H1 (cell line): ENCODE measurements around the gene DOCK6. TPM values are rescaled to one million over a fixed set of nuclear protein-coding genes. Genes with fewer than 3 reads are reported as not detected.

ENCODE experiments used
- CTCF ChIA-PET: fragments of 300-600 bp; sonication (Branson Sonifier 250); formaldehyde crosslinking; loops from one replicate; lab custom pipeline; 2021; ENCODE audit not compliant: partially characterized antibody; lab: Charles Lee
- POLR2A ChIA-PET: fragments of 300-600 bp; sonication (Branson Sonifier 250); formaldehyde crosslinking; loops from one replicate; lab custom pipeline; 2021; ENCODE audit warnings: inconsistent platforms; ENCODE audit not compliant: partially characterized antibody; lab: Charles Lee
- DNase-seq, 2 experiments: peaks; one replicate each; pipeline versions ENCODE4 v3.0.0 to v3.0.0-alpha.2; 2010 to 2022; ENCODE audit warnings: low spot score in 2 of 2, low read depth in 1 of 2, mixed read lengths in 1 of 2
- FAIRE-seq: peaks from 2 replicates; lab custom pipeline; 2011; peaks lifted over from hg19 to GRCh38; lab: Jason Lieb, UNC
- H2AFZ ChIP-seq: 2 replicates; pipeline ENCODE4 v1.8.1; 2012; ENCODE audit warnings: low read length, inconsistent platforms
- H2AK5ac ChIP-seq: 2 replicates; pipeline ENCODE4 v1.6.1; 2013; ENCODE audit warnings: low read depth, low read length
- H2BK120ac ChIP-seq: replicated peaks from 2 replicates; pipeline ENCODE3; 2013; ENCODE audit warnings: low read depth, low read length, inconsistent platforms
- H2BK12ac ChIP-seq: 2 replicates; pipeline ENCODE4 v1.6.1; 2013; ENCODE audit warnings: low read depth, low read length
- H2BK15ac ChIP-seq: 2 replicates; pipeline ENCODE4 v1.6.1; 2013; ENCODE audit warnings: low read length
- H2BK20ac ChIP-seq: 2 replicates; pipeline ENCODE4 v1.6.1; 2013; ENCODE audit warnings: low read length
- H2BK5ac ChIP-seq: 2 replicates; pipeline ENCODE4 v1.6.1; 2013; ENCODE audit warnings: low read depth, low read length
- H3K14ac ChIP-seq: 2 replicates; pipeline ENCODE4 v1.6.1; 2013; ENCODE audit warnings: inconsistent platforms; ENCODE audit not compliant: insufficient read length
- H3K18ac ChIP-seq: 2 replicates; pipeline ENCODE4 v1.6.1; 2013; ENCODE audit warnings: low read length; ENCODE audit errors: extremely low read depth
- H3K23ac ChIP-seq: 2 replicates; pipeline ENCODE4 v1.6.1; 2013; ENCODE audit warnings: inconsistent platforms; ENCODE audit not compliant: insufficient read length
- H3K23me2 ChIP-seq: 2 replicates; pipeline ENCODE4 v1.6.1; 2013; ENCODE audit warnings: low read depth, low read length
- H3K27ac ChIP-seq: 2 replicates; pipeline ENCODE4 v1.6.1; 2011; ENCODE audit warnings: low read depth, low read length, inconsistent platforms
- H3K27me3 ChIP-seq, 4 experiments: replicated peaks in 1 of 4; 1 replicate in 1 of 4; 2 replicates in 3 of 4; pipeline versions ENCODE4 v1.6.1 to v1.8.1; 2011 to 2013; ENCODE audit warnings: low read length in 3 of 4, mild to moderate bottlenecking in 3 of 4, inconsistent platforms in 2 of 4, mixed read lengths in 2 of 4, moderate library complexity in 1 of 4; ENCODE audit not compliant: control insufficient read depth in 3 of 4, insufficient read depth in 3 of 4; ENCODE audit errors: extremely low read depth in 1 of 4
- H3K36me3 ChIP-seq, 4 experiments: 2 replicates each; pipeline versions ENCODE4 v1.6.1 to v1.8.1; 2011 to 2013; ENCODE audit warnings: mild to moderate bottlenecking in 4 of 4, low read length in 3 of 4, moderate library complexity in 2 of 4, control low read depth in 1 of 4, inconsistent platforms in 1 of 4; ENCODE audit not compliant: insufficient read depth in 4 of 4, control insufficient read depth in 2 of 4
- H3K4ac ChIP-seq: replicated peaks from 2 replicates; pipeline ENCODE3; 2013; ENCODE audit warnings: low read length, low read depth, mixed read lengths, inconsistent platforms; ENCODE audit not compliant: insufficient read length
- H3K4me1 ChIP-seq, 4 experiments: replicated peaks in 1 of 4; 1 replicate in 1 of 4; 2 replicates in 3 of 4; pipeline versions ENCODE4 v1.6.1 to v1.8.1; 2011 to 2013; ENCODE audit warnings: low read length in 3 of 4, inconsistent platforms in 2 of 4, mixed read lengths in 1 of 4; ENCODE audit not compliant: insufficient read depth in 4 of 4, control insufficient read depth in 3 of 4
- H3K4me2 ChIP-seq, 2 experiments: 2 replicates each; pipeline versions ENCODE4 v1.6.1 to v1.8.1; 2011 to 2013; ENCODE audit warnings: low read depth in 2 of 2, low read length in 2 of 2, control low read depth in 1 of 2, inconsistent platforms in 1 of 2, mild to moderate bottlenecking in 1 of 2; ENCODE audit not compliant: insufficient read depth in 1 of 2
- H3K4me3 ChIP-seq, 4 experiments: fragments of 200-600, 300-600 bp in 1 of 4; sonication (generic), shearing (Covaris generic), sonication (Bioruptor Twin) in 1 of 4; 2 replicates each; pipeline versions ENCODE4 v1.5.1 to v1.8.1; 2011 to 2016; ENCODE audit warnings: low read length in 4 of 4, low read depth in 3 of 4, control low read depth in 2 of 4, inconsistent platforms in 2 of 4, mild to moderate bottlenecking in 2 of 4, mixed read lengths in 1 of 4, moderate library complexity in 1 of 4; ENCODE audit not compliant: insufficient read depth in 2 of 4; ENCODE audit errors: extremely low read depth in 1 of 4
- H3K56ac ChIP-seq: replicated peaks from 2 replicates; pipeline ENCODE3; 2013; ENCODE audit warnings: low read depth, mild to moderate bottlenecking, mixed read lengths, low read length, inconsistent platforms; ENCODE audit not compliant: insufficient read length
- H3K79me1 ChIP-seq: 2 replicates; pipeline ENCODE4 v1.6.1; 2013; ENCODE audit warnings: low read depth, low read length, control low read depth
- H3K79me2 ChIP-seq, 2 experiments: 2 replicates each; pipeline versions ENCODE4 v1.6.1 to v1.8.1; 2012 to 2013; ENCODE audit warnings: low read length in 2 of 2, mild to moderate bottlenecking in 2 of 2, inconsistent platforms in 1 of 2; ENCODE audit not compliant: insufficient read depth in 2 of 2, control insufficient read depth in 1 of 2
- H3K9ac ChIP-seq, 4 experiments: replicated peaks in 1 of 4; 1 replicate in 1 of 4; 2 replicates in 3 of 4; pipeline versions ENCODE4 v1.6.1 to v1.8.1; 2011 to 2013; ENCODE audit warnings: low read depth in 3 of 4, low read length in 3 of 4, control low read depth in 2 of 4, mild to moderate bottlenecking in 2 of 4, moderate library complexity in 2 of 4, inconsistent platforms in 1 of 4; ENCODE audit errors: extremely low read depth in 1 of 4
- H3K9me3 ChIP-seq, 2 experiments: 2 replicates each; pipeline versions ENCODE4 v1.6.1 to v1.8.1; 2012 to 2013; ENCODE audit warnings: mild to moderate bottlenecking in 2 of 2, moderate library complexity in 2 of 2, control low read depth in 1 of 2, inconsistent platforms in 1 of 2, low read depth in 1 of 2, low read length in 1 of 2, mixed read lengths in 1 of 2; ENCODE audit not compliant: insufficient read depth in 2 of 2
- H4K20me1 ChIP-seq, 2 experiments: replicated peaks in 1 of 2; 2 replicates each; pipeline versions ENCODE3 to v1.8.1; 2011 to 2013; ENCODE audit warnings: inconsistent platforms in 2 of 2, low read length in 2 of 2, mild to moderate bottlenecking in 1 of 2; ENCODE audit not compliant: insufficient read depth in 2 of 2, control insufficient read depth in 1 of 2
- H4K5ac ChIP-seq: 2 replicates; pipeline ENCODE4 v1.6.1; 2013; ENCODE audit warnings: low read length, low read depth, mixed read lengths, inconsistent platforms; ENCODE audit not compliant: insufficient read length
- H4K8ac ChIP-seq: 2 replicates; pipeline ENCODE4 v1.8.0; 2013; ENCODE audit warnings: mild to moderate bottlenecking, moderate library complexity, low read length, inconsistent platforms; ENCODE audit not compliant: insufficient read depth; ENCODE audit errors: extremely low read depth
- H4K91ac ChIP-seq: replicated peaks from 2 replicates; pipeline ENCODE3; 2013; ENCODE audit warnings: low read length, mixed read lengths, inconsistent platforms; ENCODE audit not compliant: insufficient read length
- KDM1A ChIP-seq: fragments of 200-600, 300-600 bp; sonication (generic); IDR thresholded peaks from 2 replicates; pipeline ENCODE4 v1.7.1; 2016; ENCODE audit warnings: mild to moderate bottlenecking, low read length, borderline replicate concordance
- SIX5 ChIP-seq: IDR thresholded peaks from 2 replicates; pipeline ENCODE4 v1.6.1; 2011; ENCODE audit warnings: mild to moderate bottlenecking, low read depth, low read length
- WGBS, 2 experiments: shearing (Covaris generic) in 1 of 2; methylation state at CpG; one replicate each; pipeline versions ENCODE4 v1.1.6 to v1.1.7; 2013 to 2015; ENCODE audit warnings: low lambda C conversion rate in 2 of 2, mixed read lengths in 2 of 2, inconsistent platforms in 1 of 2, low coverage in 1 of 2, missing lambda C conversion rate in 1 of 2; ENCODE audit not compliant: insufficient replicate concordance in 2 of 2, insufficient coverage in 1 of 2, insufficient read length in 1 of 2; ENCODE audit errors: extremely low coverage in 1 of 2, missing lambda C conversion rate in 1 of 2; 5-methylcytosine and 5-hydroxymethylcytosine counted together
- polyA plus RNA-seq, 7 experiments: library from polyadenylated mRNA; depleted of rRNA in 3 of 7; stranded (reverse) in 5 of 7; unstranded in 2 of 7; fragments of >200 nt in 5 of 7; fragments of 200-250 nt in 2 of 7; gene quantifications; 1 replicate in 5 of 7; 2 replicates in 1 of 7; 4 replicates in 1 of 7; pipeline versions ENCODE4 v1.2.1 to v1.2.3, GENCODE V29; 2011 to 2013; ENCODE audit warnings: missing spikeins in 2 of 7, mixed read lengths in 2 of 7
- total RNA-seq: library from RNA; stranded (reverse); fragmentation: NEBNext Ultra II Directional; extraction: Animal tissue kit (Norgen Biotek cat#: 25700); gene quantifications from 2 replicates; pipeline ENCODE4 v1.2.1, GENCODE V29; 2021

Gene DOCK6
- total and polyA plus RNA-seq, 2 of the 8 experiments (the other 6 are each of a cell fraction or from before 2014, with no cell fraction given), result 25.5 to 54.7 TPM

DNA sequence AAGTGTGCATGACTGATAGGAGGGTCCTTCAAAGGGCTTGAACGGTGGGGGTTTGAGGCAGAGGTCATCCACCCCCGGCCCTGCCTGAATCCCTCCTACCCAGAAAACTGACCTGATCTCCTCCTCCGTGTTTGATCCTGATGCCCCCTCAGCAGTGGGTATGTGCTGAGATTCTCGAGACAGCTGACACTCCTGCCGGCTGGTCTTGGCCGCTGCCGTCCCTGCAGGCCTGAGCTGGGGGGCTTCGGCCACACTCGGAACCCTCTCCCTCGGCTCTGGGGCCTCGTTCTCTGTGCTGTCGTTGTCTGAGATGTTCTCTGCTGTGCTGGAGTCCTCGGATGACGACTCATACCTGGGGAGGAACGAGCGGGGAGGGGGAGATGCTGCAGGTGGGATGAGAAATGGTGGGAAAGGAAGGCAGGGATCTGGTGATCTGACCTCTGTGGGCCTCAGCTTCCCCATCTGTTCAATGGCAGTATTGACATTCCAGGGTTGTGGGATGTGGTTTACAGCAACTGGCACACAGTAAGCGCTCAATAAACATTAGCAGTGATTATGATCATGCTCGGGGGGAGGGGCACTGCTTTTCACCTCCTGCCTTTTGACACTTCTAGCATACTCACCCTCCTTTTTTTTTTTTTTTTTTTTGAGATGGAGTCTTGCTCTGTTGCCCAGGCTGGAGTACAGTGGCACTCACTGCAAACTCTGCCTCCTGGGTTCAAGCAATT, 85.7 kb downstream of the DOCK6 start:
- TF ChIP-seq KDM1A (0 out of 2 replicates have a peak, but pooled peaks have one; percentile 37), SIX5 (no peak)
- TF ChIP-seq, all 59 proteins: peak for 1
- no peak overlapping the region for H3K4me2 ChIP-seq
- peaks cover 0 to 28% (median 12%) of the 10 kb centered on the region in 4 experiments; a peak in 6 of 8 replicates for H3K36me3 ChIP-seq
- FAIRE-seq, result no peak
- no peak overlapping the region for H3K18ac ChIP-seq
- no peaks in the 10 kb centered on the region for H3K79me2 ChIP-seq
- no peaks in the 10 kb centered on the region for H3K27me3 ChIP-seq
- no peak overlapping the region for H2AFZ ChIP-seq
- no peak overlapping the region for H2AK5ac ChIP-seq
- no peak for DNase-seq
- CTCF ChIA-PET, result interaction anchor here (1.5 kb wide), 1 partner anchor 67 kb away, joined by 4 read pairs; no protein-coding TSS in a partner anchor
- no peaks in the 10 kb centered on the region for H4K20me1 ChIP-seq
- H3K79me1 ChIP-seq, result no peaks in the 10 kb centered on the region; the same call in 1 of the 2 replicates
- H4K91ac ChIP-seq, result no peak overlapping the region
- H4K8ac ChIP-seq, result no peak overlapping the region
- no peak overlapping the region for H2BK12ac ChIP-seq
- no peak overlapping the region for H3K4me3 ChIP-seq
- H3K27ac ChIP-seq, result no peak overlapping the region
- no peak overlapping the region for H2BK120ac ChIP-seq
- no peak overlapping the region for H3K14ac ChIP-seq
- WGBS, 2 experiments, result 93% methylated on average over 16 of the region's 18 CpGs; no CpG with 5 or more reads in 1 of the 2 experiments
- H3K56ac ChIP-seq, result no peak overlapping the region
- H4K5ac ChIP-seq, result no peak overlapping the region
- H3K23ac ChIP-seq, result no peak overlapping the region
- H3K23me2 ChIP-seq, result no peaks in the 10 kb centered on the region
- H3K4ac ChIP-seq, result no peak overlapping the region
- no peak overlapping the region for H2BK15ac ChIP-seq
- no peak overlapping the region for H3K9ac ChIP-seq
- H3K4me1 ChIP-seq, result peaks cover 0 to 3% (median 2%) of the 10 kb centered on the region in 4 experiments; a peak in 2 of 7 replicates
- no peak overlapping the region for H2BK5ac ChIP-seq
- POLR2A ChIA-PET, result interaction anchor here (0.7 to 1.2 kb wide), 2 partner anchors 9 to 12 kb away, joined by 3 to 6 read pairs; no protein-coding TSS in a partner anchor
- no peak overlapping the region for H2BK20ac ChIP-seq
- H3K9me3 ChIP-seq, result no peaks in the 10 kb centered on the region
